GM23338 (cell line): ENCODE data around the gene YTHDF1.

Source experiments
- CREB1 ChIP-seq: fragments of 250-450 bp; sonication (Bioruptor Pico); IDR thresholded peaks from 2 replicates; pipeline ENCODE4 v1.5.0; 2020; ENCODE audit warnings: low read depth, mild to moderate bottlenecking, moderate library complexity
- EZH2 ChIP-seq: fragments of 200-600 bp; sonication (generic); IDR thresholded peaks from one replicate; pipeline ENCODE4 v1.8.0; 2017; ENCODE audit warnings: antibody characterized with exemption, mild to moderate bottlenecking, low read depth; ENCODE audit not compliant: unreplicated experiment
- EZH2phosphoT487 ChIP-seq: fragments of 200-600 bp; sonication (generic); IDR thresholded peaks from one replicate; pipeline ENCODE4 v1.8.1; 2018; ENCODE audit warnings: antibody characterized with exemption; ENCODE audit not compliant: unreplicated experiment
- JUNB ChIP-seq: IDR thresholded peaks from one replicate; pipeline ENCODE4 v1.6.1; 2016; ENCODE audit warnings: antibody characterized with exemption; ENCODE audit not compliant: unreplicated experiment
- NANOG ChIP-seq: IDR thresholded peaks from 2 replicates; pipeline ENCODE4 v1.6.1; 2016; ENCODE audit warnings: antibody characterized with exemption, borderline replicate concordance
- POLR2AphosphoS5 ChIP-seq: IDR thresholded peaks from 2 replicates; pipeline ENCODE4 v1.6.1; 2016; ENCODE audit warnings: antibody characterized with exemption, low read depth
- STAT1 ChIP-seq: IDR thresholded peaks from one replicate; pipeline ENCODE4 v1.6.1; 2016; ENCODE audit warnings: antibody characterized with exemption; ENCODE audit not compliant: unreplicated experiment
- ZNF114 ChIP-seq: fragments of 250-450 bp; sonication (Bioruptor Pico); IDR thresholded peaks from 2 replicates; pipeline ENCODE4 v1.5.0; 2020; ENCODE audit warnings: mild to moderate bottlenecking, moderate library complexity
- ZNF331 ChIP-seq: fragments of 250-450 bp; sonication (Bioruptor Pico); IDR thresholded peaks from 2 replicates; pipeline ENCODE4 v1.5.0; 2020; ENCODE audit warnings: low read depth, mild to moderate bottlenecking, moderate library complexity
- TF ChIP-seq, protein P1 (sequence below), 2 experiments: fragments of 200-600 bp in 1 of 2; sonication (generic) in 1 of 2; conservative IDR thresholded peaks; 2 replicates each; pipeline versions ENCODE4 v1.5.1 to v1.6.1; 2016 to 2017; ENCODE audit warnings: antibody characterized with exemption in 2 of 2, low read depth in 2 of 2, mild to moderate bottlenecking in 2 of 2, moderate library complexity in 1 of 2
- TF ChIP-seq, protein P2 (sequence below): IDR thresholded peaks from one replicate; pipeline ENCODE4 v1.6.1; 2018; ENCODE audit warnings: antibody characterized with exemption; ENCODE audit not compliant: unreplicated experiment
- TF ChIP-seq, protein P3 (sequence below): fragments of 250-450 bp; sonication (Bioruptor Pico); IDR thresholded peaks from 2 replicates; pipeline ENCODE4 v1.5.0; 2020; ENCODE audit warnings: mild to moderate bottlenecking, moderate library complexity
- TF ChIP-seq, protein P4 (sequence below): IDR thresholded peaks from 2 replicates; pipeline ENCODE4 v1.6.1; 2016; ENCODE audit warnings: antibody characterized with exemption

- TF ChIP-seq, protein P1, sequence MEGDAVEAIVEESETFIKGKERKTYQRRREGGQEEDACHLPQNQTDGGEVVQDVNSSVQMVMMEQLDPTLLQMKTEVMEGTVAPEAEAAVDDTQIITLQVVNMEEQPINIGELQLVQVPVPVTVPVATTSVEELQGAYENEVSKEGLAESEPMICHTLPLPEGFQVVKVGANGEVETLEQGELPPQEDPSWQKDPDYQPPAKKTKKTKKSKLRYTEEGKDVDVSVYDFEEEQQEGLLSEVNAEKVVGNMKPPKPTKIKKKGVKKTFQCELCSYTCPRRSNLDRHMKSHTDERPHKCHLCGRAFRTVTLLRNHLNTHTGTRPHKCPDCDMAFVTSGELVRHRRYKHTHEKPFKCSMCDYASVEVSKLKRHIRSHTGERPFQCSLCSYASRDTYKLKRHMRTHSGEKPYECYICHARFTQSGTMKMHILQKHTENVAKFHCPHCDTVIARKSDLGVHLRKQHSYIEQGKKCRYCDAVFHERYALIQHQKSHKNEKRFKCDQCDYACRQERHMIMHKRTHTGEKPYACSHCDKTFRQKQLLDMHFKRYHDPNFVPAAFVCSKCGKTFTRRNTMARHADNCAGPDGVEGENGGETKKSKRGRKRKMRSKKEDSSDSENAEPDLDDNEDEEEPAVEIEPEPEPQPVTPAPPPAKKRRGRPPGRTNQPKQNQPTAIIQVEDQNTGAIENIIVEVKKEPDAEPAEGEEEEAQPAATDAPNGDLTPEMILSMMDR (conservative IDR thresholded peaks at IDR 0.05; ENCODE audit: low read depth in 2 of 2): no peak
- TF ChIP-seq ZNF331 (CRISPR knock-in tag) (no peak), EZH2 (no peak), POLR2AphosphoS5 (no peak), JUNB (no peak), NANOG (no peak), ZNF114 (CRISPR knock-in tag) (no peak), EZH2phosphoT487 (no peak), CREB1 (no peak), STAT1 (no peak)
- TF ChIP-seq, protein P2, sequence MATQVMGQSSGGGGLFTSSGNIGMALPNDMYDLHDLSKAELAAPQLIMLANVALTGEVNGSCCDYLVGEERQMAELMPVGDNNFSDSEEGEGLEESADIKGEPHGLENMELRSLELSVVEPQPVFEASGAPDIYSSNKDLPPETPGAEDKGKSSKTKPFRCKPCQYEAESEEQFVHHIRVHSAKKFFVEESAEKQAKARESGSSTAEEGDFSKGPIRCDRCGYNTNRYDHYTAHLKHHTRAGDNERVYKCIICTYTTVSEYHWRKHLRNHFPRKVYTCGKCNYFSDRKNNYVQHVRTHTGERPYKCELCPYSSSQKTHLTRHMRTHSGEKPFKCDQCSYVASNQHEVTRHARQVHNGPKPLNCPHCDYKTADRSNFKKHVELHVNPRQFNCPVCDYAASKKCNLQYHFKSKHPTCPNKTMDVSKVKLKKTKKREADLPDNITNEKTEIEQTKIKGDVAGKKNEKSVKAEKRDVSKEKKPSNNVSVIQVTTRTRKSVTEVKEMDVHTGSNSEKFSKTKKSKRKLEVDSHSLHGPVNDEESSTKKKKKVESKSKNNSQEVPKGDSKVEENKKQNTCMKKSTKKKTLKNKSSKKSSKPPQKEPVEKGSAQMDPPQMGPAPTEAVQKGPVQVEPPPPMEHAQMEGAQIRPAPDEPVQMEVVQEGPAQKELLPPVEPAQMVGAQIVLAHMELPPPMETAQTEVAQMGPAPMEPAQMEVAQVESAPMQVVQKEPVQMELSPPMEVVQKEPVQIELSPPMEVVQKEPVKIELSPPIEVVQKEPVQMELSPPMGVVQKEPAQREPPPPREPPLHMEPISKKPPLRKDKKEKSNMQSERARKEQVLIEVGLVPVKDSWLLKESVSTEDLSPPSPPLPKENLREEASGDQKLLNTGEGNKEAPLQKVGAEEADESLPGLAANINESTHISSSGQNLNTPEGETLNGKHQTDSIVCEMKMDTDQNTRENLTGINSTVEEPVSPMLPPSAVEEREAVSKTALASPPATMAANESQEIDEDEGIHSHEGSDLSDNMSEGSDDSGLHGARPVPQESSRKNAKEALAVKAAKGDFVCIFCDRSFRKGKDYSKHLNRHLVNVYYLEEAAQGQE: no peak
- TF ChIP-seq, protein P3, sequence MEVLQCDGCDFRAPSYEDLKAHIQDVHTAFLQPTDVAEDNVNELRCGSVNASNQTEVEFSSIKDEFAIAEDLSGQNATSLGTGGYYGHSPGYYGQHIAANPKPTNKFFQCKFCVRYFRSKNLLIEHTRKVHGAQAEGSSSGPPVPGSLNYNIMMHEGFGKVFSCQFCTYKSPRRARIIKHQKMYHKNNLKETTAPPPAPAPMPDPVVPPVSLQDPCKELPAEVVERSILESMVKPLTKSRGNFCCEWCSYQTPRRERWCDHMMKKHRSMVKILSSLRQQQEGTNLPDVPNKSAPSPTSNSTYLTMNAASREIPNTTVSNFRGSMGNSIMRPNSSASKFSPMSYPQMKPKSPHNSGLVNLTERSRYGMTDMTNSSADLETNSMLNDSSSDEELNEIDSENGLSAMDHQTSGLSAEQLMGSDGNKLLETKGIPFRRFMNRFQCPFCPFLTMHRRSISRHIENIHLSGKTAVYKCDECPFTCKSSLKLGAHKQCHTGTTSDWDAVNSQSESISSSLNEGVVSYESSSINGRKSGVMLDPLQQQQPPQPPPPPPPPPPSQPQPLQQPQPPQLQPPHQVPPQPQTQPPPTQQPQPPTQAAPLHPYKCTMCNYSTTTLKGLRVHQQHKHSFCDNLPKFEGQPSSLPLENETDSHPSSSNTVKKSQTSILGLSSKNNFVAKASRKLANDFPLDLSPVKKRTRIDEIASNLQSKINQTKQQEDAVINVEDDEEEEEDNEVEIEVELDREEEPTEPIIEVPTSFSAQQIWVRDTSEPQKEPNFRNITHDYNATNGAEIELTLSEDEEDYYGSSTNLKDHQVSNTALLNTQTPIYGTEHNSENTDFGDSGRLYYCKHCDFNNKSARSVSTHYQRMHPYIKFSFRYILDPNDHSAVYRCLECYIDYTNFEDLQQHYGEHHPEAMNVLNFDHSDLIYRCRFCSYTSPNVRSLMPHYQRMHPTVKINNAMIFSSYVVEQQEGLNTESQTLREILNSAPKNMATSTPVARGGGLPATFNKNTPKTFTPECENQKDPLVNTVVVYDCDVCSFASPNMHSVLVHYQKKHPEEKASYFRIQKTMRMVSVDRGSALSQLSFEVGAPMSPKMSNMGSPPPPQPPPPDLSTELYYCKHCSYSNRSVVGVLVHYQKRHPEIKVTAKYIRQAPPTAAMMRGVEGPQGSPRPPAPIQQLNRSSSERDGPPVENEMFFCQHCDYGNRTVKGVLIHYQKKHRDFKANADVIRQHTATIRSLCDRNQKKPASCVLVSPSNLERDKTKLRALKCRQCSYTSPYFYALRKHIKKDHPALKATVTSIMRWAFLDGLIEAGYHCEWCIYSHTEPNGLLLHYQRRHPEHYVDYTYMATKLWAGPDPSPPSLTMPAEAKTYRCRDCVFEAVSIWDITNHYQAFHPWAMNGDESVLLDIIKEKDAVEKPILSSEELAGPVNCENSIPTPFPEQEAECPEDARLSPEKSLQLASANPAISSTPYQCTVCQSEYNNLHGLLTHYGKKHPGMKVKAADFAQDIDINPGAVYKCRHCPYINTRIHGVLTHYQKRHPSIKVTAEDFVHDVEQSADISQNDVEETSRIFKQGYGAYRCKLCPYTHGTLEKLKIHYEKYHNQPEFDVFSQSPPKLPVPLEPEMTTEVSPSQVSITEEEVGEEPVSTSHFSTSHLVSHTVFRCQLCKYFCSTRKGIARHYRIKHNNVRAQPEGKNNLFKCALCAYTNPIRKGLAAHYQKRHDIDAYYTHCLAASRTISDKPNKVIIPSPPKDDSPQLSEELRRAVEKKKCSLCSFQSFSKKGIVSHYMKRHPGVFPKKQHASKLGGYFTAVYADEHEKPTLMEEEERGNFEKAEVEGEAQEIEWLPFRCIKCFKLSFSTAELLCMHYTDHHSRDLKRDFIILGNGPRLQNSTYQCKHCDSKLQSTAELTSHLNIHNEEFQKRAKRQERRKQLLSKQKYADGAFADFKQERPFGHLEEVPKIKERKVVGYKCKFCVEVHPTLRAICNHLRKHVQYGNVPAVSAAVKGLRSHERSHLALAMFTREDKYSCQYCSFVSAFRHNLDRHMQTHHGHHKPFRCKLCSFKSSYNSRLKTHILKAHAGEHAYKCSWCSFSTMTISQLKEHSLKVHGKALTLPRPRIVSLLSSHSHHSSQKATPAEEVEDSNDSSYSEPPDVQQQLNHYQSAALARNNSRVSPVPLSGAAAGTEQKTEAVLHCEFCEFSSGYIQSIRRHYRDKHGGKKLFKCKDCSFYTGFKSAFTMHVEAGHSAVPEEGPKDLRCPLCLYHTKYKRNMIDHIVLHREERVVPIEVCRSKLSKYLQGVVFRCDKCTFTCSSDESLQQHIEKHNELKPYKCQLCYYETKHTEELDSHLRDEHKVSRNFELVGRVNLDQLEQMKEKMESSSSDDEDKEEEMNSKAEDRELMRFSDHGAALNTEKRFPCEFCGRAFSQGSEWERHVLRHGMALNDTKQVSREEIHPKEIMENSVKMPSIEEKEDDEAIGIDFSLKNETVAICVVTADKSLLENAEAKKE (CRISPR knock-in tag): no peak
- TF ChIP-seq, protein P4, sequence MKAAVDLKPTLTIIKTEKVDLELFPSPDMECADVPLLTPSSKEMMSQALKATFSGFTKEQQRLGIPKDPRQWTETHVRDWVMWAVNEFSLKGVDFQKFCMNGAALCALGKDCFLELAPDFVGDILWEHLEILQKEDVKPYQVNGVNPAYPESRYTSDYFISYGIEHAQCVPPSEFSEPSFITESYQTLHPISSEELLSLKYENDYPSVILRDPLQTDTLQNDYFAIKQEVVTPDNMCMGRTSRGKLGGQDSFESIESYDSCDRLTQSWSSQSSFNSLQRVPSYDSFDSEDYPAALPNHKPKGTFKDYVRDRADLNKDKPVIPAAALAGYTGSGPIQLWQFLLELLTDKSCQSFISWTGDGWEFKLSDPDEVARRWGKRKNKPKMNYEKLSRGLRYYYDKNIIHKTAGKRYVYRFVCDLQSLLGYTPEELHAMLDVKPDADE: no peak
Measured at GRCh38 chr20:63223826-63224207, 7.9 kb upstream of the YTHDF1 start.
